ENCODE measurements around the gene CGNL1. TPM values are rescaled to one million over a fixed set of nuclear protein-coding genes. Genes with fewer than 3 reads are reported as not detected.

Gene CGNL1
- polyA plus RNA-seq, 1 experiment = 0.06 TPM

DNA sequence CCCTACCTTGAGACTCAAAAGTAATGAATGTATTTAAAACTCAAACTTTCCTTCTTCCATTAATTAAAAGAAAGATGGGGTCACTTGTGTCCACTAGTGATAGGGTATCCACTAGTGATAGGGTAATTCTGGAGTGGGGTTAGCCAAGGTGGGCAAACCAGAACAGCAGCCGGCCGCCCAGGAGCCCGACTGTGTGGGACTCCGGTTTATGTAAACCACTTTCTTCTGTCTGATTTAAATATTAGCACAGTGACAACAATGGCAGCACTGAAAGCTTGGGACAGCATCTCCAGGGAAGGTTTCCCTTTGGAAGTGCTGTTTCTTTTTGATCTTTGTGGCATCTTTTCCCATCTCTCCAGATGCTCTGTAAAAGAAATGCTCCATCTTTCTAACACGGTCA, 216.1 kb downstream of the CGNL1 start:
- ChIA-PET POLR2A (no interaction called here), CTCF (interaction anchor here (1.7 kb wide), 1 partner anchor 20 kb away, joined by 5 read pairs; no protein-coding TSS in a partner anchor)
- H3K4me3 ChIP-seq (ENCODE audit: low read depth, low read length) = peak overlapping the region; percentile 45
- no peaks in the 10 kb centered on the region for H3K36me3 ChIP-seq (ENCODE audit: control insufficient read depth, insufficient read depth, low read length)
- peaks cover 5% of the 10 kb centered on the region; the same call in 1 of the 2 replicates for H3K27me3 ChIP-seq (ENCODE audit: control insufficient read depth, insufficient read depth, low read length)
- no peak for DNase-seq (ENCODE audit: low read depth)
- TF ChIP-seq CTCF (IDR thresholded peaks at IDR 0.05; ENCODE audit: insufficient read depth, low read depth, low read length) = no peak

DNA sequence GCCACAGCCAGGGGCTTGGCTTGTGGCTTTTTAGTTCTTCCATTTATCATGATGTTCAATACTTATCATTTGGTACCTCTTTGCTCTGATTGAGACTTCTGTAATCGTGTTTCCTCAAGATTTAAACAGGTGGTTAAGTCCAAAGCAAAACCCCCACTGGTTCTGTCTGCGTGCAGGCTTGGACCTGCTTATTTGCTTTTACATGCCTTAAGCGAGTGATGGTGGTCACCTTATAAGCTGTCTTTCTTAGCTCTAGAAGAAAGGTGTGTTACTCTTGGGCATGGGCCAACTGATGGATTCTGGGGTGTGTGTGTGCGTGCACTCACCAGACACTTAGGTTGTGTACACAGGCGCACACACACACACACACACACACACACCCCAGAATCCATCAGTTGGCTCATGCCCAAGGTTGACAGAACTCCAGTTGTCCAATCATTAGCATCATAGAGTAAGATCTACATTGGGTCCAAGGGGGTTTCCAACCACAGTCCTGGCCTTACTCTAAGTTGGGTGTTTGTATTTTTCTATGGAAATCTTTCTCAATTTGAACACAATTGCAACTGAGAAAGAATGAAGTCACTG, 216.6 kb downstream of the CGNL1 start:
- Histone ChIP-seq H3K27me3 (ENCODE audit: control insufficient read depth, insufficient read depth, low read length) (peaks cover 5% of the 10 kb centered on the region; the same call in 1 of the 2 replicates), H3K36me3 (ENCODE audit: control insufficient read depth, insufficient read depth, low read length) (no peaks in the 10 kb centered on the region), H3K4me3 (ENCODE audit: low read depth, low read length) (no peak overlapping the region)
- no peak for DNase-seq (ENCODE audit: low read depth)
- TF ChIP-seq CTCF (IDR thresholded peaks at IDR 0.05; ENCODE audit: insufficient read depth, low read depth, low read length) = no peak
- ChIA-PET POLR2A (no interaction called here), CTCF (interaction anchor here (1.1 to 1.7 kb wide), 3 partner anchors 12 to 46 kb away, joined by 3 to 5 read pairs (median 3); no protein-coding TSS in a partner anchor)

DNA sequence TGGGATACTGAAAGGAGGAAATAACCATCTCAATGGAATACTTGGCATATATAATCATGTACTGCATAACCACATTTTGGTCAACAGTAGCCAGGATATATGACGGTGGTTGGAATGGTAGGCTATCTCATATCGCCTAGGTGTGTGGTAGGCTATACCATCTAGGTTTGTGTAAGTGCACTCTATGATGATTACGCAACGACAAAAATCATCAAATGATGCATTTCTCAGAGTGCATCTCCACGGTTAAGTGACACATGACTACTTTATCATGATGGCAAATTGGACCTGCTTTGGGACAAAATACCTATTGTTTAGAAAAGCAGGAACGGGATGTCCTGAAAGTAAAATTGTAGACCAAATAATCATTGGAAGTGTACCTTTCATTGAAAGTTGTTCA, 218.2 kb downstream of the CGNL1 start:
- ChIA-PET POLR2A (interaction anchor here (0.7 kb wide), 1 partner anchor 102 kb away, joined by 5 read pairs; no protein-coding TSS in a partner anchor), CTCF (interaction anchor here (1.5 kb wide), 1 partner anchor 47 kb away, joined by 3 read pairs; no protein-coding TSS in a partner anchor)
- Histone ChIP-seq H3K27me3 (ENCODE audit: control insufficient read depth, insufficient read depth, low read length) (0 out of 2 replicates have a peak, but pooled peaks cover 4% of the 10 kb centered on the region), H3K4me3 (ENCODE audit: low read depth, low read length) (no peak overlapping the region), H3K36me3 (ENCODE audit: control insufficient read depth, insufficient read depth, low read length) (no peaks in the 10 kb centered on the region)
- DNase-seq (ENCODE audit: low read depth) = no peak
- no peak for TF ChIP-seq CTCF (IDR thresholded peaks at IDR 0.05; ENCODE audit: insufficient read depth, low read depth, low read length)

DNA sequence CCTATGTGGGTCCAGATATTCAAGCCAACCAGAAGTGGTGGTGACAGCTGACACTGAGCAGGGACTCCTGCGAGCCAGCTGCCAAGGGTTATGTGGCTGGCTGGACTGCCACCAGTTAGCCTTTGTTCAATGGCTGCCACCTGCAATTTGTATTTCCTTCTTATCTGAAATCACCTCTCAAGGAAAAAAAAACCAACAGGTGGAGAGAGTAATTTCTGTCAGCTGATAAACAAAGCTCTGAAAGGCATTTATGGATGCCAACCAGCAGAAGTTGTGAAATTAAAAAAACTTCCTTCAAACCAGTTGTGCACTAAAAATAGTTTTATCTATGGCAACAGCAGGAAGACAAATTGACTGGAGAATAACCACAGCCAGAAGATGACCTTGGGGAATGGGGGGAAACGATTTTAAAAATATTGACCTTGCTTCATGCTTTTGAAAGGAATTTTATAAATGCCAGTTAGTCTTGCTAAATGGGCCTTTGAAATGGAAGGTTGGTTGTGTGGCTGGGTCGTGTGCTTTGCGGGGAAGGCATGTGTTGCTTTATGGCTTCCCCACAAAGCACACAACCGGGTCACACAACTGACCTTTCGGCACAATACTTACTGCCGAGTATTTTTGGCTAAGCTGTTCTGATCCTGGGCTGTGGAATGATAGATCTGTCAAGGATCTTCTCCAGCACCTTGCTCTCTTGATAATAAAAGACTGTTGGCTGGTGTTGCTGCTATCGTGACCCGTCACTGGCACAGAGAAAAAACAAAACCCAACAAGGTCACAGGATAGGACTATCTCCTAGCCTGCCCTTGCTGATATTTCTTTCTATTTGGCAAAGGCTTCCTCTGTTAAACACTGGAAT, 218.9 kb downstream of the CGNL1 start:
- H3K27me3 ChIP-seq (ENCODE audit: control insufficient read depth, insufficient read depth, low read length) = 0 out of 2 replicates have a peak, but pooled peaks cover 4% of the 10 kb centered on the region
- CTCF ChIA-PET = interaction anchor here (0.6 kb wide), 1 partner anchor 10 kb away, joined by 3 read pairs; no protein-coding TSS in a partner anchor
- DNase-seq (ENCODE audit: low read depth) = no peak
- H3K36me3 ChIP-seq (ENCODE audit: control insufficient read depth, insufficient read depth, low read length) = no peaks in the 10 kb centered on the region
- no peak for TF ChIP-seq CTCF (IDR thresholded peaks at IDR 0.05; ENCODE audit: insufficient read depth, low read depth, low read length)
- H3K4me3 ChIP-seq (ENCODE audit: low read depth, low read length) = no peak overlapping the region
- POLR2A ChIA-PET = interaction anchor here (0.7 kb wide), 2 partner anchors 17 to 102 kb away, joined by 5 to 10 read pairs; no protein-coding TSS in a partner anchor

DNA sequence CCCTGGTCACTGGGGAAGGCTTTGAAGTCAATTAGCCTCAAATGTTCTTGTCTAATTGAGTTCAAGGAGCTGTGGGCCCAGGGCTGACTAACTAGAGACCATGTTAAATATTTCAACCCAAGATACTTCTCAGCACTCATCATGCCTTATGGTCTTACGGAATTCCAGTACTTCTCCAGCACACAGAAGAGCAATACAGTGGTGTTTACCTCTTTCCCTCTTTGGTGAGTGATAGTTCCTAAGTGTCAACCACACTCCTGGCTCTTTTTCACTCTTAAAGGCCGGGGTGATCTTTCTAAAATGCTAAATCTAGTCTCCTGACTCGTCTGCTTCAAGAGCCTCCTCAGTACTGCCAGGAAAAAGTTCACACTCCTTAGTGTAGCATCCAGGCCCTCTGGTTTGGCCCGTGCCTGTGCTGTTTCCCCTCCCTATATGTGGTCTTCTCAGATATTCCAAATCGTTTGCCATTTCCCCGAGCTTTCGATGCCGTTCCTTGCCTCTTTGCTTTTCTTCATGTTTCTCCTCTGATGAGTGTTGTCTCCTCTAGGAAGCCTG, 220.1 kb downstream of the CGNL1 start:
- CTCF ChIA-PET = interaction anchor here (1.2 to 1.8 kb wide), 2 partner anchors 14 to 36 kb away, joined by 3 to 7 read pairs; no protein-coding TSS in a partner anchor
- POLR2A ChIA-PET = no interaction called here

More for the DNA sequence above, 220.1 kb downstream of the CGNL1 start:
- no peak for TF ChIP-seq CTCF (IDR thresholded peaks at IDR 0.05; ENCODE audit: insufficient read depth, low read depth, low read length)
- Histone ChIP-seq H3K36me3 (ENCODE audit: control insufficient read depth, insufficient read depth, low read length) (no peaks in the 10 kb centered on the region), H3K27me3 (ENCODE audit: control insufficient read depth, insufficient read depth, low read length) (no peaks in the 10 kb centered on the region), H3K4me3 (ENCODE audit: low read depth, low read length) (no peak overlapping the region)
- DNase-seq (ENCODE audit: low read depth) = no peak

Measured in BJ (cell line).